Medulla oblongata (tissue), 1 donor: Measurements from ENCODE around the gene SPIC.
"Not testable (repeated sequence)": the region's sequence is repeated elsewhere in the genome, so short reads cannot be mapped to it uniquely, and the experiment has no call there.

ENCODE experiments used
- DNase-seq: peaks from one replicate; pipeline ENCODE4 v3.0.0-alpha.2; 2015; ENCODE audit errors: extremely low spot score

Gene SPIC

DNA sequence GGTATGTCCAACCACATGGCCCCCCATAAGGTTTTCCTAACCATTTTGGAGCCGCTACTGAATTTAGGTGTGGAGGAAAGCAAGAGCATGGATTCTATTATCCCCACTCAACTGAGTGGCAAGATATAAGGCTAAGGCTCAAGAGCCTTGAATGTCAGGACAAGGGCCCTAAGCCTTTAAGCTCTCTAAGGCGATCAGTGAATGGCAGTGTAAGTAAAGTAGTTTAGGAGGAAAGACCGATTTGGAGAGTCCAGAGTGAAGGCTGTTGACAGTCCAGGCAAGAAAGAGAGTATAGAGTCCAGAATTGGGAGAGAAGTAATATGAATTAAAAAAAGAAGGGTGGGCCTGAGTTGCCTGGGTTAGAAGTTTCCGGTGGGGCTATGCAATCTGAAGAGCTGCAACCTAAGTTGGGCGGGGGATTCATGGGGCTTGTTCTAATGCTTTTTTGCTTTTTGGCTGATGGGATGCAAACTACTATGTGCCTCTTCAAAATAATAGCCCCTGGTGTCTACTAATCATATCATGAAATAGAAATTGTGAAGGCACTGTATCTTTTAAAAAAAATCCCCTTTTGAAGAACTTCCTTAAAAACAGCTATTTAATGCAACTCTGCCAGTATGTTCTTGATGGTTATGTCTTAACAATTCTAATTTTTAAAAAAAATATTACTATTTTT lies at the start of gene SPIC:
Gene SPIC, plus strand, starts transcription at position 626 of the 676 bp plus-strand sequence. CDS start 1,569 bp downstream, outside the sequence.
- no peak for DNase-seq

DNA sequence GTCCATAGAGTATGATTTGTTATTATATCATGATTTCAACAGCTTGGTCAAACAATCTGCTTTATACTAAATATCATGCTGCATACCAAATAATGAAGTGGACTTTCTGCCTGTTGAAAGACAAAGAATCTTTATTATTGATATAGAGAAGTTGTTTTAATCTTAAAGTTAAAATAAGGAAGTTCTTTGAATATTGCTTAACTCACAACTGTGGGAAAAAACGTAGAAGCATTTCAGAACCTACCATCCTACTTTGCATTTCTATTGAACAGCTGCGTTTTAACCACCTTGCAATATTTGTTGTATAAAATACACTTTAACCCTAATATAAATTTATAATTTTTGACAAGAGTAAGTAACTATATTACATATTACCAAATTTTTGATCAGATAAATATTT lies 44.7 kb upstream of the SPIC start:
- no peak for DNase-seq

DNA sequence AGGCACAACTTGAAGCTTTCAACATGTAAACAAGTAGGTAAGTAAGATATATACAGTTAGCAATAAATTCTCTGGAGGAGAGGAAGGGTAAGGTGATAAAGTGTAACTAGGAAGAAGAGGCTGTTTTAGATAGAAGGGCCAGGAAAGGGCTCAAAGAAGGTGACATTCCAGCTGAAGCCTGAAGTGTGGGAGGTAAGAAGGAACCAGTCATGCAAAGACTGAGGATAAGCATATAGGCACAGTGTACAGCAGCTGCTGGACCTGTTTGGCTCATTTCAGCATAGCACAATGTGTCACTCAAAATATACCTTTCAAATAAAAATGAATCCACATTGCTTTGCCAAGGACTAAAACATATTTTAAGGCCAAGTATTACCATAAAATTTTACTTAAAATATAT lies 39.0 kb upstream of the SPIC start:
- DNase-seq = no peak

DNA sequence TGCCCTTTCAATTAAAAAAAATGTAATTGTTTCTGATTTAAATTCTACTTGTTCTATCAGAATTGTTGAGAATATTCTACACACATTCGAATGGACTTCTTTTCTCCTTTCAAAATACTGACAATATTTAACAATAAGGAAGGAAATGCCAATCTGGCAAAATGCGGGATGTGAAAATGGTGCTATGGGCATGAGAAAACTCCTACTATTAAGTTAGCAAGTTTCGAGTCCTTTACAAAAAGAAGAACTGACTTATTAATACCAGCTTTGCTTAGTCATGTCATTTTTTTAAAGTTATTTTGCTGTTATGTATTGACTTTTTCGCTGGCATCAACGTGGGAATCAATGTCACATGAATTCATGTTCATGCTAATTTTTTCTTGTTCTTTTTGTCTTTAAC lies 35.9 kb upstream of the SPIC start:
- DNase-seq = peak; percentile 5

DNA sequence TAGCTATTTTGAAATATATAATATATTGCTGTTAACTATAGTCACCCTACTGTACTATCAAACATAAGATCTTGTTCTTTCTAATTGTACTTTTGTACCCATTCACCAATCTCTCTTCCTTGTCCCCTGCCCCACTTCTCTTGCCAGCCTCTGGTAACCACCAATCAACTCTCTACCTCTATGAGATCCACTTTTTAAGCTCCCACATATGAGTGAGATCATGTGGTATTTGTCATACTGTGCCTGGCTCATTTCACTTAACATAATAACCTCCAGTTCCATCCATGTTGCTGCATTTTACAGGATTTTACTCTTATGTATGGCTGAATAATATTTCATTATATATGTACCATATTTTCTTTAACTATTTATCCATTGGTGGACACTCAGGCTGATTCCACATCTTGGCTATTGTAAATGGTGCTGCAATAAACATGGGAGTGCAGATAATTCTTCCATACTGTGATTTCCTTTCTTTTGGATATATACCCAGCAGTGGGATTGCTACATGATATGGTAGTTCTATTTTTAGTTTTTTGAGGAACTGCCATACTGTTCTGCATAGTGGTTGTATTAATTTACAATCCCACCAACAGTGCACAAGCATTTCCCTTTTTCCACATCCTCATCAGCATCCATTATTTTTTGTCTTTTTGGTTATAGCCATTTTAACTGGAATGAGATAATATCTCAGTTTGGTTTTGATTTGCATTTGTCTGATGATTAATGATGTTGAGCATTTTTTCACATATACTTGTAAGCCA lies 33.5 kb upstream of the SPIC start:
- no peak for DNase-seq

DNA sequence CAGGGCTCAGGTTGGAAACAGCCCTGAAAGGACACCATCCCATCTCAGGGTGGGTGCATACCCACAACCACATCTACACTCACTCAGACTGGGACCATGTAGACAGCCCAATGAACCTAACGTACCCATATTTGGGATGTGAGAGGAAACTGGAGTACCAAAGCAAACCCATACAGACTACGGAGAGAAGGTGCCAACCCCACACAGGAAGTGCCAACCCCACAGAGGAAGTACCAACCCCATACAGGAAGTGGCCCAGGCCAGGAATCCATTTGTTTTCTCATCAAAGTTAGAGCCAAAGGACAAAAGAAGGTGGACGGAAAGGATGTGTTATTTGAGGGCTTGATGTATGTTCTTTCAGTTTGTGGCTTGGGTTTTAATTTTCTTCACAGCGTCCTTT lies 19.5 kb upstream of the SPIC start:
- no peak for DNase-seq

DNA sequence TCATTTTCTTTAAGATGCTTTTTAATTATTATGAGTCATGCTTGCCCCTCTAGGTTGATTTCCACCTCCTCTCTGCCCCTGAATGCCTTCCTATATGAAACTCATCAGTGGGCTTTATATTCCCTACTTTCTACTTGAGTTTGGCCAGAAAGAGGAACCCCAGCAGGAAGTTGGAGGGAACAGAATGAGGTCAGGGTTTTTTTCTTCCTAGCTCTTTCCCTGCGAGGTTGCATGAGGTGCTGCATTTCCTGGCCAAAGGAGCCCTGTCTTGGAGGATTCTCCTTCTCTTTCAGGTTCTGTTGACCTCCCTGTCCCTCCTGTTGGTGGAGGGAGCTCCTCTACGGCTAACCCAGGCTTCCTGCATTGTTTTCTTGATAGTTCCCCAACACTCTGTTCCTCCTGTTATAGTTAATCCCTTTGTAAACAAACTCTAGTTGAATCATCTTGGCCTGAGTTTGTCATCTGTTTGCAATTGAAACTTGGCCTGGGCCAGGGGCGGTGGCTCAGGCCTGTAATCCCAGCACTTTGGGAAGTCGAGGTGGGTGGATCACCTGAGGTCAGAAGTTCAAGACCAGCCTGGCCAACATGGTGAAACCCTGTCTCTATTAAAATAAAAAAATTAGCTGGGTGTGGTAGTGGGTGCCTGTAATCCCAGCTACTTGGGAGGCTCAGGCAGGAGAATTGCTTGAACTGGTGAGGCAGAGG lies 15.3 kb upstream of the SPIC start:
- peak; percentile 28 for DNase-seq

DNA sequence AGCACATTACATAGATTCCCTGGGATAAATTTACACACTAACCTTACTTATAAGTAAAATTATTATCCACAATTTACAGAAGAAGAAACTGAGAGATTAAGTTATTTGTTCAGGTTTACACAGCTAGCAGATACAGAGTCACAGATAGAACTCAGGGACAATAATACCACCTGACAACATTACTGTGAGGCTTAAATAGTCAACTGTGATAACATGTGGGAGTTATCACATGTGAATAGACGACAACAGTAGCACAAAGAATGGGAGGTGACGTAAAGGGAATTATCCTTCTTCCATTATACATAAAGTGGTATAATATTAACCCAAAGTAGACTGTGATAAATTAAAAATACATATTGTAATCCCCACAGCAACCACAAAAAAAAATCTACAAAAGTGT lies 6.2 kb upstream of the SPIC start:
- DNase-seq = no peak

DNA sequence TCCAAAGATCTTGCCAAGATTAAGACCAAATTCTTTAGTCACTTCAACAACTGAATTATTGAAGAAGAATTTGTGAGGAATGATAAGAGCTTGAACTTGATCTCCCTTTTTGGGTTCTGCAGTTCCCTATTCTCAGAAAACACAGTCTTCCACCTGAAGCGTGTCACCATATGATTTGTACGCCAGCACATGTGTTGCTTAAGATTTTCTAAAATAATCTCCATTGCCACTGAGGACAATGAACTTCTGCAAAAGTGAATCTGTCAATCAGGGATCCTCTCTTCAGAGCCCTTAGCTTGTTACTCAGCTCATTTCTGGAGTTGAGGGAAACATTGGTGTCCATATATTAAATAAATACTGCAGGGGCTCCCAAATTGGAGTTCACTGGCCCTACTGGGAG lies 4.2 kb upstream of the SPIC start:
- DNase-seq = no peak

DNA sequence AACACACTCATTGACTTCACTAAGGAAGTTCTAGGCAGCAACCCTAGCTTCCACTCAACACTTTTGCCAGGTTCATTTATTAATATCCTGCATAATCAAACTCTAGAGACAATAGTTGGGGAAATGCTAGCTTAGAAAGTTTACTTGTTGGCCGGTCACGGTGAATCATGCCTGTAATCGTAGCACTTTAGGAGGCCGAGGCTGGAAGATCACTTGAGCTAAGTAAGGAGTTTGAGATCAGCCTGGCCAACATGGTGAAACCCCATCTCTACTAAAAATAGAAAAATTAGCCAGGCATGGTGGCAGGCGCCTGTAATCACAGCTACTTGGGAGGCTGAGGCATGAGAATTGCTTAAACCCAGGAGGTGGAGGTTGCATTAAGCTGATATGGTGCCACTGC lies 3.3 kb upstream of the SPIC start:
- DNase-seq = not testable (repeated sequence)

DNA sequence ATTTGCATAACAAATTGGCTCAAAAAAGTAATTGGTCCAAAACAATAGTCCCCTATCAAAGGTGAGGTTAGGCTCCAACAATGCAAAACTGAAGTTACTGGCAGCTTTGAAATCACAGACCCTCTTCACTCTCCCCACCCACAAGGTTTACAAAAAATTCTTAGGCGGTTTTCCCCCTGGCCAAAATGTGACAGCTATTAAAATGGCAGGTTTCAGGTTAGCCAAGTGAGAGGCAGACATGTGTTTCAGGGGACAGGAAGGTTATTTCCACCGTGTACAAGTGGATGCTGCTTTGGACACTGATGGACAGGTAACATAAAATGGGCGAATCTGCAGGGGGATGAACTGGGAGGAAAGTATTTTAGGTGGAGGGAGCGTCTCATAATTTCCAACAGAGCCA lies 888 bp upstream of the SPIC start:
- no peak for DNase-seq

DNA sequence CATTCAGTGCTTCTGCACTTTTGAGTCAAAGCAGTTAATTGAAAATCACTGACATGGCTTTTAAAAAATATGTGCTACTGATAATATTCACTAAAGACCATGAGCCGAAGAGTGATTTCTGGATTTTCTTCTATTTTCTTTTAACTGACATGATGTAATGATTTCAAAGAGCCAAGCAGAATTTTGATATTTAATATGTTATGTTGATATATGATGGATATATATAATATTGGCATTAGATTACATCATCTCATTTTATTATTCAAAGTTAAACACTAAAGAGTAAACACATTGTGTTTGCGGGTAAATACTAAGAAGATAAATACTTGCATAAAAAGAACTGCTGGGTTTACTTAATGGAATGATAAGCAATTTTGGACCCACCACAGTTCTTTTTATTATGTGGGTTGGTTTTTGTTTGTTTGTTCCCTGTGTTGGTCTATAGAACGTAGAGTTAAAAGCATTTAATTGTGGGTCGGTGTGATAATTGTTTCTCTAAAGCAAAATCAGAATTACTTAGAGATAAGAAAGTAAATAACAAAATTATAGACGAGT lies 692 bp downstream of the SPIC start:
- no peak for DNase-seq

DNA sequence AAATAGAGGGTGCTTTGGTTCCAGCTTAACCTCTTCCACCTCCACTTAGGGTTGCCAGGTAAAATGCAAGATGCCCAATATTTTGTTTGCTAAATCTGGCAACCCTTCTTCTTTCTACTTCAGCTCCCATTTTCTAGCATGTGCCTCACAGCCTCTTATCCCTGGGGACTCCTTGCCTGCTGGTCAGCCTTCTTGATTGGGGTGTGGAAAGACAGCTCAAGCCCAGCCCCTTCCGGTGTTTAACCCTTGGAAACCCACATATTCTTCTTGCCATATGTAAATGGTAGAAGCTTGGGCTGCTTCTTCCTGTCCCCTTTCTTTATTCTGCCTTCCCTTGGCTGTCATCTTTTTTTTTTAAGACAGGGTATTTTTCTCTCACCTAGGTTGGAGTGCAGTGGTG lies 5.7 kb downstream of the SPIC start:
- no peak for DNase-seq

DNA sequence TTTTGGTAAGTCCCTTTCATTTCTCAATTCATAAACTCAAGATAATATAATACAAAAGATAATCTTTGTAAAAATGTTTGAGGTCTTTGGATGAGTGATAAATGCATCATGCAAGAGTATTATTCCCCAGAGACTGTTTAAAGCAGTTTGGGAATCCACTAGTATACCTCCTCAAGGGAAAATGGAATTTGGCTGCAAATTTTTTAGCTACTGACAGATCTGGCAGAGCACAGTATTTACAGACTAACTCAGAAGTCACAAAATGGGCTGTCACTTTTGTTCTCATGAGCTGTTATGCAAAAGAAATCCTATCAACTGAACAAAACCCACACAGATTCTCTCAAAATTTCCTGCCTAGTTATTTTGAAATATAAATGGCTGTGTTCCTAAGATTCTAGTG lies 9.9 kb downstream of the SPIC start:
- DNase-seq = no peak

DNA sequence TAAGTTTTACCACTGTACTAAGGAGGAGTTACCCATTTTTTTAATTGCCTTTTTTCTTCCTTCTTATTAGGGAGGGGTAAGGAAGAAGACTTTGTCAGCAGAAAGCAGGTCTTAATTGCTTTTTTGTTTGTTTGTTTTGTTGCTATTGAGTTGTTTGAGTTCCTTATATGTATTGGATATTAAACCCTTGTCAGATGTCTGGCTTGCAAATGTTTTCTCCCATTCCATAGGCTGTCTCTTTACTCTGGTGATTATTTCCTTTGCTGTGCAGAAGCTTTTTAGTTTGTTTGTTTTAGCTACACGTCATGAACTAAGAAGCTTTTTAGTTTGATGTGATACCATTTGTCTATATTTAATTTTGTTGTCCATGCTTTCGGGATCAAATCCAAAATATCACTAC lies 13.3 kb downstream of the SPIC start:
- DNase-seq = no peak

DNA sequence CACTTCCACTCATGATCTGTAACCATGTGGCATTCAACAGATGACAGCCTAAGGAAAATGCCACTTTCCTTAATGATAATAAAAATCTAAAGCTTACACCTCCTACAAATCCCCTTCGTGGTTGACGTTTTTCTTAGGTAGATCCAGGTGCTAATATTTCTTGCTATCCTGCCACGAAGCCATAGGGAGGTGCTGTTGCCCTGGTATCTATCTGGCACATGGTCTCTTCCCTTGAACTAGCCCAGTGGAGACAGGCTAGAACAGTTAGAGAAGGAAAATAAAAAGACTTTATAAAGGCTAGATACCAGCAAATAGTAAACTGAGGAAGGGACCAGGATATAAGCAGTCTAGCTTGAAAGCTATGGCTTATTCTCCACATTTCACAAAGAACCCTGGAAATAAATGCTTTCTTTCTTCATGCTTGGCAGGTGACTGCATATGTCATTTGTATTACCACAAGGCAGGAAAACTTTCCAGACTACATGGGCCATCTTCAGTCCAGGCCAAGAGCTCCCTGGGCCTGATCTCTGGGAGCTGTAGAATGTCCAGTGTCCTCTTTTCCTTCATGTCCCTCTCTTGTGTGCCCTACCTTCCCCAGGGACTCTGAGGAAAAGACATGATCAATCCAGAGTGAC lies 15.3 kb downstream of the SPIC start:
- no peak for DNase-seq

DNA sequence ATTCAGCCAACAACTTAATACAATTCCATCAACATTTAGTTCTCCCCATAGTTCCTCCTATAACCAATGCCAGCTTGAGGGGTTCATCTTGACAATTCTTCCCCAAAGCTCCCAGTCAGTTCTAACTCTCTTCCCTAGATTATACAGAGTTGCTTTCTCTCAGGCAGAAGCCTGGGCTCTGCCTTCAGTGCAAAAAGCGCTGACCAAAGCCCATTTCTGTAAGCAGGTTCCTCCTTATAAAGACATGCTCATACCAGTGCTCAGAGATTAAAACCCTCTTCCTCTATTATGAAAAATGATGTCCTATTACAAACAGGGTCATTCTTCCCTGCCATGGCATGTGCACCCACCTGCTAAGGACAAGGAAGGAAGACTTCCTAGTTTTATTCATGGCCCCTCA lies 16.2 kb downstream of the SPIC start:
- peak; percentile 10 for DNase-seq

DNA sequence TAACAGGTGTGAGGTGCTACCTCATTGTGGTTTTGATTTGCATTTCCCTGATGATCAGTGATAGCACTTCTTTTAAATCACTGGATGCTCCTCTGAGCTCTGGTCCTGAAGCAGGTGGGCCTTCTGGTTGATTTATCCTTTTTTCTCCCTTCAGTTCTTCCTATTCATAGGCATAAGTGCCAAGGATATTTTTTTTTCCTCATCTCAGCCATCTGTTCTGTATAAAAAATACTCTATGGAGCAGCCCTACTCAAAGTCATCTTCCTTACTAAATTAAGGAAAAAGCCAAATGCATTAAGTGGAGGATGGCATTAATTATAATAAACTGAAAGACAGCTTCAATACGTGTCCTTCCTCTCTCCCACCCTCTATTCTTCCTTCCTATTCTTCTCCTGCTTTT lies 18.4 kb downstream of the SPIC start:
- DNase-seq = no peak

DNA sequence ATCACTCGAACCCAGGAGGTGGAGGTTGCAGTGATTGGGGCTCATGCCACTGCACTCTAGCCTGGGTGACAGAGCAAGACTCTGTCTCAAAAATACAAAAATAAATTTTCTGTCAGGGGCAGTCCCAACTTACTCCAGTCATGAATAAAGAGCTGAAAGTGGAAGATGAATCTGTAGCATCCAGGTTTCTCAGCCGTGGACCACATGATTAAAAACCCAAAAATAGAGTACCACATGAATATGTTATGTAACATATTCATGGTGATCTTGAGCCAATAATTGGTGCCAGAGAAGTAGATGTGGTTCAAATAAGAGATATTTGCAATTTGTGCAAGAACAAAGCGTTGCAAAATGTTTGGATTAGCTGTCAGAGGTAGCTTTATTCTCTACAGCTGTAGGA lies 23.1 kb downstream of the SPIC start:
- DNase-seq = no peak

DNA sequence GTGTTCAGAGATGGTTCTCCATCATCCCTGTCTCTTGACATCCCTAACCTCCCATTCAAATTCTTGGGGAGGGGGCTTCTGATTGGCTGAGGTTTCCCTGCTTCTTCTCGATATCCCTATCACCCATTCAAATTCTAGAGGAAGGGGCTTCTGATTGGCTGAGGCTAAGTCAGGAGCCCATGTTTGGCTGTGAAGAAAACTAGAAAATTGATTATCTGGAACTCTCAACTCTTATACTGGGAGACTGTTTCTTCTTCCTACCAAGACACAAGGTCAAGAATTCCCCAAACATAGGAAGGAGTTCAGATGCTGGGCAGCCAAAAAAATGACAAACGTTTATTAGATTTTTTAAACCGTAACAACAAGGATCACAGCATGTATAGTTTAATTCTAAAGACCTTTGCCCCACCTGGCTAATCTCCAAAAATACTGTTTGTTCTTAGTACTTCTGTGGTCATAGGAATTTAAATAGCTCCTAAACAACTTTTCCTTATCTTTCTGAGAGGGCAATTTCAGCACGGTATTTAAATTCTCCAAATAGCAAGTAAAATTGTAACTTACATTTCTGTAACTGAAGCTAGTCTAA lies 26.4 kb downstream of the SPIC start:
- DNase-seq = no peak

DNA sequence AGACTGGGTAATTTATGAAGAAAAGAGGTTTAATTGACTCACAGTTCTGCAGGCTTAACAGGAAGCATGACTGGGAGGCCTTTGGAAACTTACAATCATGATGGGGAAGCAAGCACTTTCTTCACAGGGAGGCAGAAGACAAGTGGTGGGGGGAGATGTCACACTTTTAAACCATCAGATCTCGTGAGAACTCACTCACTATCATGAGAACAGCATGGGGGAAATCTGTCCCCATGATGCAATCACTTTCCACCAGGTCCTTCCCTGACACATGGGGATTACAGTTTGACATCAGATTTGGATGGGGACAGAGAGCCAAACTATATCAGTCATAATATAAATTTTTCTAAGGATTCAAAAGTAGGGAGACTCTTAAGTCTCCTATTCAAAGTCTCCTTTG lies 46.0 kb downstream of the SPIC start:
- no peak for DNase-seq

DNA sequence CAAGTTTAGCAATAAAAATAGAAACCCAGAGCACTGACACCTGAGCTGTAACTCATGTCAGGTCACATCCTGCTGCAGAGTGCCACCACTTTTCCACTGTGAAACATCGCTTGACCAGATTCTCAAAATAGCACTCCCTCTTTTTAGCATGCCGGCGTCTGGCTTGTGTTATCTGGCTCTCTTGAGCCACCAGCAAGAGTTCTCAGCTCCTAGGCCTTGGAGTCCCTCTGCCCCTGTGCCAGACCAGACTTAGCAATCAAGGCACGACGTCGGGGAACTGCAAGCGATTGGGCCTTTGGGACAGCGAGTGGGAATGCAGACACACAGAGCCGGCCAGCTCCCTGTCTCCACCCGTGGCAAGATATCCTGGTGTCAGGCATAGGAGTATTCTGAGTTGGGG lies 52.5 kb downstream of the SPIC start:
- no peak for DNase-seq
